CD4-positive, alpha-beta T cell treated with Interferon gamma for 1 hour (primary cell): ENCODE measurements around the gene TYW1B.
A peak's percentile ranks its signal among the peaks of the same experiment; 100 is the strongest.
"Not testable (repeated sequence)": the region's sequence is repeated elsewhere in the genome, so short reads cannot be mapped to it uniquely, and the experiment has no call there.

ENCODE experiments used
- DNase-seq: peaks from one replicate; pipeline ENCODE4 v3.0.0-alpha.2; 2020

Gene TYW1B

DNA sequence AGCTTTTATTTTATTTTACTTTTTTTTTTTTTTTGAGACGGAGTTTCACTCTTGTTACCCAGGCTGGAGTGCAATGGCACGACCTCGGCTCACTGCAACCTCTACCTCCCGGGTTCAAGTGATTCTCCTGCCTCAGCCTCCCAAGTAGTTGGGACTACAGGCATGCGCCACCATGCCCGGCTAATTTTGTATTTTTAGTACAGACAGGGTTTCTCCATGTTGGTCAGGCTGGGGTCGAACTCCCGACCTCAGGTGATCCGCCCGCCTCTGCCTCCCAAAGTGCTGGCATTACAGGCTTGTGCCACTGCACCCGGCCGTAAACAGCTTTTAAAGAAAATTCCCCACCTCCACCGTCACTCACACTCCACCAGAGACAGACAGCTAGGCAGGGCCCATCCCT, 19.5 kb downstream of the TYW1B start:
- not testable (repeated sequence) for DNase-seq

DNA sequence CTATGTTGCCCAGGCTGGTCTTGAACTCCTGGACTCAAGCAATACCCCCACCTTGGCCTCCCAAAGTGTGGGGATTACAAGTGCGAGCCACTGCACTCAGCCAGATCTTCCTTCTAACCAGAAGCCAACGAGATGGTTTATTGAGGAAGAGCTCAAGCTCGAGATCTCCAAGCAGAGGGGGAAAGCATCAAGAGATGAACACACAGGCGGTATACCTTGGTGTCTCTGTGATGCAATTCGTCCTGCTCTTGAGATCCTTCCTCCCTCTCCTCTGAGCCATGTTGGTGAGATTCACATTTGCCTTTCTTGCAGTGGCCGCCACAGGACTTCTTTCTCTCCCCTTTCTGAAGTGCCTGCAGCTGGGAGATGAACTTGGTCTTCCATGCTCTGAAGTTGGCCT, 21.1 kb downstream of the TYW1B start:
- DNase-seq: not testable (repeated sequence)

DNA sequence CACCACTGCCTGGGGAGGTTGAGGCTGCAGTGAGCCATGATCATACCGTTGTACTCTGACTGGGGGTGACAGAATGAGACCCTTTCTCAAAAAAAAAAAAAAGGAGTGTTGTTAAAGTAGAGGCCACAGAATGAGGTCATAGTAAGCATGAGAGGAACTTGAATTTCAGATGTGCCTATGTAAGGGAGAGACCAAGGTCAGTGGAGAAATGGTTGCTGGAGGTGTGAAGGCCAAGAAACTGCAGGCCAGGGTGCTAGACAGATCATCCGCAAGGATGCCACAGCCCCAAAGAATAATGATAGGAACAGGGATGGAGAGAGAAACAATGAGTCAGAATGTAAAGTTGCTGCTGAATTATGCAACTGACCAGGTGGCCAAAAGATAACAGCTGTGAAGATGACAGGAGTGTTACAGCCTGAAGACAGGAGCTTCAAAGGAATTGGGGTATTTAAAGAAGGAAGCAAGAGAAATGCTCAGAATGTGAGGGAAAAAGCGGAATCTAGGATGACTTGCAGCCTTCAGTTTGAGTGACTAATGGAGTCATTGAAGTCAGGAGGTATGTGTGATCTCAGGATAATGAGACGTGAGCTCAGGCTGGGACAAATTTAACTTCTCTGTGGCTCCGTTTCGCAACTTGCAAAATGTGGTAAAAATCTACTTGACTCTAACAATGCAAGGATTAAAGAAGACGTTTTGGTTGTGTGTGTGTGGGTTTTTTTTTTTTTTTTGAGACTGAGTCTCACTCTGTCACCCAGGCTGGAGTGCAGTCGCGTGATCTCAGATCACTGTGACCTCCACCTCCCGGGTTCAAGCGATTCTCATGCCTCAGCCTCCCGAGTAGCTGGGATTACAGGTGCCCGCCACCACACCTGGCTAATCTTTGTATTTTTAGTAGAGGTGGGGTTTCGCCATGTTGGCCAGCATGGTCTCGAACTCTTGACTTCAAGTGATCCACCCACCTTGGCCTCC, 22.2 kb downstream of the TYW1B start:
- peak; percentile 36 for DNase-seq

DNA sequence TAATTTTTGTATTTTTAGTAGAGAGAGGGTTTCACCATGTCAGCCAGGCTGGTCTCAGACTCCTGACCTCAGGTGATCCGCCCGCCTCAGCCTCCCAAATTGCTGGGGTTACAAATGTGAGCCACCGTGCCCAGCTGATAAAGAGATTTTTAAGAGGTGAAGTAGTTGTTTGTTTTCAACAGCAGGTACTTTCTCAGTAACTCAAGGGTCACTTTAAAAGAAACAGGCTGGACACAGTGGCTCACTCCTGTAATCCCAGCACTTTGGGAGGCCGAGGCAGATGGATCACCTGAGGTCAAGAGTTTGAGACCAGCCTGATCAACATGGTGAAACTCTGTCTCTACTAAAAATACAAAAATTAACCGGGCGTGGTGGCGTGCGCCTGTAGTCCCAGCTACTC, 24.2 kb downstream of the TYW1B start:
- DNase-seq: not testable (repeated sequence)

DNA sequence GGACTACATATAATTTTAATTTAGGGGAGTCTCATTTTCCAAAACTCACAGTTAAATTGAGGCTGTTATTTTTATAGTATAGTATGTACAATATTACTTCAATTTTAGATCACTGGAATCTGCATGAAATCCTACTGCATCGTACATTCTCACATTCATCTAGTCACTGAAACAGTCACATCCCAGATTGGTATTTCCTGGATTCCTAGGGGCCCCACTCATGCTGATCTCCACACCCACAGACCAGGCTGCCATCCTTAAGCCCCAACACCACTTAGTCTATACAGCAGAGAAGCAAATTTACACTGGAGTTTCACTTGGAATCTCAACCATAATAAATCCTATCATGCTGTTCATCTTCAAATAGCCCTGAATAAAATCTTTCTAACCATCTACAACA, 26.4 kb downstream of the TYW1B start:
- not testable (repeated sequence) for DNase-seq

DNA sequence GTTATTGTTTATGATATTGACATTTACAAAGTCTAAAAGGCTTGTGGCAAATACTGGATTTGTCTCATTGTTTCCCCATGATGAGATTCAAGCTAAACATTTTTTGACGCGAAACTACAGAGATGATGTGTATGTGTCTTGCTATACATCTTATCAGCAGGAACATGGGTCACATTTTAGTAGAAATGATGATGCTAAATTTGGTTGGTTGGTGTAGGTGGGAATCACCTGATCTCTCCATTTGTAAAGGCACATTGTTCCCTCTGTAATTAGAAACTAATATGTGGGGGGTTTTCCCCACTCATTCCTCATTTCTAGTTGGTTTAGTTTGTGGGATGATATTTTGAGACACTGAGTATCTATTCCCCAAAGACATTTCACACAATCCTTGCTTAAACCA, 32.6 kb downstream of the TYW1B start:
- DNase-seq: not testable (repeated sequence)

DNA sequence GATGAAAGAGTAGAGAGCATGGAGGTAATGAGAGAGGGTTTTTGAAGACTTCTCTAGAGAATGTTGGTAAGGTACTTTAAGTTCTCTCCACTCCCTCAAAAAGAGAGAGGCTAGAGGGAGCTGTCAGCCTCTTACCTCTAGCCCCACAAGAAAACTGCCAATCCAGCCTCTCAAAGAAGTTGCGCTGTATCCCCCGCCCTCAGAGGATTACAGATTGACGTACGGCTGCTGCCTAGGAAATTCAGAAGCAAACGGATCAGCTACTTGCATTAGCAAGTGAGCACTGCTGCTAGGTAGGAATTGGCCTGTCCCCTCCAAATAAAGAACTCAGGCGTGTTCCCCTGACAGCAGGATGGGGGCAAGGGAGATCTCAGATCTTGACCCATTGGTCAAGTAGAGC, 34.2 kb downstream of the TYW1B start:
- no peak for DNase-seq

DNA sequence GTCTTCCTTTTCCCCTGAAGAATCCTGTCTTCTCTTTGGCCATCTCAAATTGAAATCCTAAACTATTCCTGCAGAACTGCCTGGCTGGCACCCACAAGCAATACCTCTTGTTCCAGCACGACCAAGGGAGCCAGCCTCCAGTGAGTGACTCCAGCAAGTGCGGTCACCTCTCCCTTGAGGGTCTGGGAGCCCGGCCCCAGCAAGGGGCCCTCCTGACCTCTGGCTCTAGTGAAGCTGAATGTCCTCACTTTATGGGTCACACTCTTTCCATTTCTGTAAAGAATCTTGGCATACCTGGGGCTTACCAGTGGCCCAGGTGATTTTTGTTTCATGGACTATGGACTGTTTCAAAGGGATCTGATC, 37.3 kb downstream of the TYW1B start:
- DNase-seq: not testable (repeated sequence)

DNA sequence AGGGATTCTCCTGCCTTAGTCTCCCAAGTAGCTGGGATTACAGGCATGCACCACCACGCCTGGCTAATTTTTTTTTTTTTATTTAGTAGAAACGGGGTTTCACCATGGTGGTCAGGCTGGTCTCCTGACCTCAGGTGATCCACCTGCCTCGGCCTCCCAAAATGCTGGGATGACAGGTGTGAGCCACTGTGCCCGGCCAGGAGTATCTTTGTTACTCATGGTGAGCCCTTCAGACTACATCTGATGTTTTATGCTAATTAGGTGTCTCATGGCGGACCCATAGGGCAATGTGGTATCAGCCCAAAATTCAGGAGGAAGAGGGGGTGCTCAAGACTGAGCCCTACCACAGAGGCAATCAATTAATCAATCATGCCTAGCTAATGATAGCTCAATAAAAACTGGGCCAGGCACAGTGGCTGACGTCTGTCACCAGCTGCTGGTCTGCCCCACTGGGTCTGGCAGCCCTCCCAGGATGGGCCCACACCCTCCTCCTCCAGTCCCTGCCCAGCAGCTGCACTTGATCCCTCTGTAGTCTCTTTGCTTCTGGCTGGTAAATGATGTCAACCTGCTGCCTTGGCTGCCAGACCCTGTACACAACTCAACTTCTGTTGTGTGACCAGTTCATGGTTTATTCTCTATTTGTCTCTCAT, 37.8 kb downstream of the TYW1B start:
- DNase-seq: not testable (repeated sequence)

DNA sequence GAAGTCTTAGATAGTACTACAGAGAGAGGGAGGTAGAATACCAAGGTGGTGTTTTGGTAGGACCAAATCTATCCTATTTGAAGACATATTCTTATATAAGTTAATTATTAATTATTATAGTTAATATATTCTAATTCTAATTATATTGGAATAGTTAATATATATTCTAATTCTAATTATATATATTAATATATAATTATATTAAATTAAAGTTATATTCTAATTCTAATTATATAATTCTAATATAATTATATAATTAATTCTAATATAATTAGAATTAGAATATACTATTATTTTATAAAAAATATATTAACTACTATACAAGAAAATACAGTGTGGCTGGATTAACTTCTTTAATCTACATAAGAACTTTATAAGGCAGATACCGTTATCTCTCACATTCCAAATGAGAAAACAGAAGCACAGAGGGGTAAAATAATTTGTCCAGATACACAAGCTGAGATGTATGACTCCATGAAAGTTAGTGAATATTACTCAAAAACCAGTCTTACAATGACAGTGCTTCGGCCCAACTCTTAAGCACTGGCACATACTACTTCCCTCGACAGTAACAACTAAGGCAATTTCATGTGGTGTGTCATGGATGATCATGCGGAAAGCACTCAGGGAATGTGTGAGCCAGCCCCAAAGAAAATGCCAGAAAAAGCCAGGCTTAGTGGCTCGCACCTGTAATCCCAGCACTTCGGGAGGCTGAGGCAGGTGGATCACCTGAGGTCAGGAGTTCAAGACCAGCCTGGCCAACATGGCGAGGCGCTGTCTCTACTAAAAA, 42.6 kb downstream of the TYW1B start:
- no peak for DNase-seq

DNA sequence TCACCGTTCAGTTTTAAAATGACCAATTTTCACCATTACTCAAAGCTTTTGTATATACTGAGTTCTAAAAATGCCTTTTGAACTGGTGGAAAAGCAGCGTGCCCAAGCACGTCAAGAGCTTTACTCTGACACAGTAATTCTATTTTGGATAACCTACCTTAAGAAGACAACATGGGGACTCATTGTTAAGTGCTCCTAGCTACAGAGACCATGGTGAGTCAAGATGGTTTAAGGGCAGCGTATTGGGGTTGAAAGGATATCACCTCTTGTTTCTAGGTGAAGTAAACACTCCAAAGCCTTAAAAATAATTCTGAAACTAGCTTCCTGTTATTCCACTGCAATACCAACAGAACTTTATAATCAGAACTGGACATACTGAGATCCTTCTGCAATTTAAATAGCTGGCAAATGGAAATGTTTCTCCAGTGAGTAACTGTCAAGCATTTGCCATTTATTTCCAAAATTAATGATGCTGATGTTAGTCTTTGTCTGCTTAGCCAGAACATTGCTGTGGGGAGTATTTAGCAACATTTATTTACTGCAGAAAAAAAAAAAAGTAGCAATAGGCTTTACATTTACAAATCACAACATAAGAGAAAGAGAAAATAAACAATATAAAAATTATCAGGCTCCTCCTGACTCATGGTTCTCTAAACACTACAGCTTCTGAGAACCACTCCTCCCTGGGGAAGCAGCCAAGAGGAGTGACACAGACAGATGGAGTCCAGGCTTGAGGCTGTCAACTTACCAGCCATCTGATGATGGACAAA, 44.2 kb downstream of the TYW1B start:
- DNase-seq: not testable (repeated sequence)

DNA sequence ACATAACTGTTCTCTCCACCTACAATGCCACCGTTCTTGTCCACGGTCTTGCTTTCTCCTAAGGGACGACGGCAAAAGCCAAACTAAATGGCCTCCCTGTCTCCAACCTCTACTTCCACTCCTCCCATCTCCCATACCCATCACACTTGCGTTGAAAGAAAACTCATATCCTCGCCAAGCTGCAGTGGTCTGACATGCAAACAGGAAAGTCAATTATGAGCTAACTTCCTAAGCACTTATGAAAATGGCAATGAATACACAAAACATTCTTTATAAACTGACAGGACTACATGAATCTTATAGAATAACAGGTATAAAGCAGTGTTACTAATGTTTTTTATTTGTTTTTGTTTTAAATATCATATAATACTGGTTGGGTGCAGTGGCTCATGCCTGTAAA, 46.4 kb downstream of the TYW1B start:
- DNase-seq: no peak

DNA sequence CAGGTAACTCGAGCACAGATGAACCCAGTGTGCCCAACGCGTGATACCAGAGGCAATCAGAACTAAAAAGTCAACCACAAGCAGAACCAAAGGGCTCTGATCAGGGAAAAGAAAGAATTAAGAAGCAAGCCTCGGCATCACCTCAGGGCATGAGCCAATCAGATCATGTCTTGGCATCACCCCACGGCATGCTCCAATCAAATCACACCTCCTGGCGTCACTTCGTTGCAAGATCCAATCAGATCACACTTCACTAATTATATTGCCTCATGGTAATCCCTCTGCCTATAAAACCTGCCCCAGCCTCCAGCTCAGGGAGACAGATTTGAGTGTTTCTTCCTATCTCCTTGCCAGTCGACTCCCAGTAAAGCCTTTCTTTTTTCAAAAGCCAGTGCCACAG, 46.8 kb downstream of the TYW1B start:
- no peak for DNase-seq

DNA sequence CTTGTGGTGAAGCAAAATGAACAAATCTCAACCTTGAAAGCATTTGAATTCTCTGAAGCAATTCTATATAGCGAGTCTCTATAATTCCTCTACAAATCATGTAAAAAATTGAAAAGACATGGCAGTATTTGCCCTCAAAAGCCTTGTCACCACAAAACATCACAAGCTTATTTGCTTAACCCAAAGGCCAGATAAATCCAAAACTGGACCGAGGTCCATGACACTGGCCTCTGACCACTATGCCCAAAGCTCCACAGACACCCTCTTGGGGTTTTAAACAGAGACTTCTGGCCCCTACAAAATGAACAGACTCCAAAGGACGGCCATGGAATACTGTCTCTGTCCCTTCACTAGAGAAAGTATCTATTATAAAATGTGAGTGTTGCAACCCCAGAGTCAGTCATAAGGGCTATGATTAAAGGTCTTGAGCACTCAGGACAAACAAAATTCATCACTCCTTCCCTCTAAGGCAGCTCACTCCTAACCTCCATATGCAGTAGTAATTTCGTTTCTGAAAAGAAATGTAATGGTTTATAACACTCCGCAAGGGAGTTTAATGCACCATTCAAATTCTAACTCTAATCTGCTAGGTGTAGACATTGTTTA, 47.6 kb downstream of the TYW1B start:
- not testable (repeated sequence) for DNase-seq

DNA sequence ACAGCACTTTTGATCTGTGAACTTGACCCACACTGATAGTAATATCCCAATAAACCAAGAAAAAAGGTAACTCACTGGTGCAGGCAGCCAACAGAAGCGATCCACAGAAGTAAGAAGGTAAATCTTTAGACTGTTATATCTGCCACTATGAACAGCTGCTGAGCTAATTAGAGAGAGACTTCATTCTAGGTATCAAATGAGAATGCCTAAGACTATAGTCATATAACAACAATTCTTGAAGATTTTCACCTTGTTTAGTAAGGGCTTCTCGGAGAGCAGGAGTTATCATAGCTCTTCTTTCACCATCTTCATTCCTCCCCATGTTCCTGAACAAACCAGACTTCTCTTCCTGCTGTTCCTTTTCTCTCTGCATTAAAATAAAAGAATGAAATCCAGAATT, 50.8 kb downstream of the TYW1B start:
- DNase-seq: not testable (repeated sequence)

DNA sequence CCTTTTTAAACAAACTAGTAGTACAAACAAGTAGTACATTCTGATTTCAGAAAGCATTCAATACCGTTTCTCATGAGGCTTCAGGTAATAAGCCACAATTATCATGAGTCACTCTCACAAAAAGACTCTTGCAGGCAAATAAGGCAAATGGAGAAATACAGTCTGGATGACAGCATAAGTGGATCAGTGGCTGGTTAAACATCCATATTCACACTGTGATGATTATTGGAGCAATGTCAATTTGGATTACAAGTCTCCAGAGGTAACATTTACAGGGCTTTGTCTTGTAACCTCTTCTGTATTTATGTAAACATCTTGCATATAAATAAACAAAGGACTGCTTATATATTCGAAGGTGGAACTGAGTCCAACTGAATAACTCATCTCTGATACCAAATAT, 55.4 kb downstream of the TYW1B start:
- DNase-seq: not testable (repeated sequence)

DNA sequence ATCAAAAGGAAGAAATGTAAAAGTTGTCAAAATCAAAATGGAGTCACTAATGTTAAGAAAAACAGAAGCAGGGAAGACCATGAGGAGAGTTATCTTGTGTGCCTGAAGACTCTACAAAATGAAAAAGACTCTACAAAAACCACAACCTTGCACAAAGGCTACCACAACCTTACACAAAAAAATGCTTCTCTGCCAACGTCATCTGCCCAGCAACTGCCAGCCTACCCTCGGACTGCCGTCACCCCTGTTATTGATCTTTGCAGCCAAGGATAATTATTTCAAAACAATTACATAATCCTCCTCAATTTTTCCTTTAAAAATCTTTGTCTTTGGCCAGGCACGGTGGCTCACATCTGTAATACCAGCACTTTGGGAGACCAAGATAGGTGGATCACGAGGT, 61.0 kb downstream of the TYW1B start:
- not testable (repeated sequence) for DNase-seq

DNA sequence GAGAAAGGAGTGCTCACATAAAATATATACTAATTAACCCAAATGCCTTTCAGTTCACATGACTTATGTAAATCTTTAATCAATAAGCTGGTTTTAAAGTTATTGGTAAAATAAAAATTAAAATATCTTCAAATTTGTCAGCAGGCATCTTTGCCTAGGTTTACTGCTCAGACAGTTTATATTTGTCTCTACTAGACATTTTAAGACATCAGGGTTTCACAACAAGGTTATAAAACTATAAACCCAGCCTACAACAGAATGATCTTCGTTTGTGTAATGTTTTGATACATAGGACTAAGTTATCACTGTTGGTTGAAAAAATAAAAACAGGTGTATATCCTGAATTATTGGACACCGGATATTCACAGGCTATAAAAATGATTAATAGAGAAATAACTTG, 67.4 kb downstream of the TYW1B start:
- DNase-seq: no peak

DNA sequence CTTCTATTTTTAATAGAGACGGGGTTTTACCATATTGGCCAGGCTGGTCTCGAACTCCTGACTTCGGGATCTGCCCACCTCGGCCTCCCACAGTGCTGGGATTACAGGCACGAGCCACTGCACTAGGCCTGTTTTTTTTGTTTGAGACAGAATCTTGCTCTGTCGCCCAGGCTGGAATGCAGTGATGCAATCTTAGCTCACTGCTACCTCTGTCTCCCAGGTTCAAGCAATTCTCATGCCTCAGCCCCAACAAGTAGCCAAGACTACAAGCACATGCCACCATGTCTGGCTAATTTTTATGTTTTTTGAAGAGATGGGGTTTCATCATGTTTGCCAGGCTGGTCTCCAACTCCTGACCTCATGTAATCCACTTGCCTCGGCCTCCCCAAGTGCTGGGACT, 73.7 kb downstream of the TYW1B start:
- no peak for DNase-seq

DNA sequence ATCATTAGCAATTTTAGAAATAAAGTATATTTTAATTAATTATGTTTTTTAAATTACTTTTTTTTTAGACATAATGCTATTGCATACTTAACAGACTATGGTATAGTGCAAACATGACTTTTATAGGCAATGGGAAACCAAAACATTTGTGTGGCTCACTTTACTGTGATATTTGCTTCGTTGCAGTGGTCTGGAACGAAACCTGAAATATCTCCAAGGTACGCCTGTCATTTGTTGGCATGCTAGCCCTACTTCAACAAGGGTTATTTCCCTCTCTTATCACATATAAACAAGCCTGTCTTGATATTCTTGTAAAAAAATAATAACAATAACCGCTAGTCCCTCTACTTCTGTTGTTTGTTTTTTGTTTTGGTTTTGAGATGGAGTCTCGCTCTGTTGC, 74.2 kb downstream of the TYW1B start:
- no peak for DNase-seq

DNA sequence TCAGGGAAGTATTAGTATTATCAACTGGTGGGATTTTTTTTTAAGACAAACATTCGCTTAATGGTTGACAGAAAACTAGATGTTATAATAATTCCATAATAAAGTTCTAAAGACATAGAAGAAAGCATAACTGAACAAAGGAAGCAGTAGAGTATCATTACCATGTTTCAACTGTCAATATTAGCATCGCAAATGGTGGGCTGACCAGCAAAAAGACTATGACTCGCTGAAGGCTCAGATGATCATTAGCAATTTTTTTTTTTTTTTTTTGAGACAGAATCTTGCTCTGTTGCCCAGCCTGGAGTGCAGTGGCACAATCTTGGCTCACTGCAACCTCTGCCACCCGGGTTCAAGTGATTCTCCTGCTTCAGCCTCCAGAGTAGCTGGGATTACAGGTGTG, 74.8 kb downstream of the TYW1B start:
- not testable (repeated sequence) for DNase-seq

DNA sequence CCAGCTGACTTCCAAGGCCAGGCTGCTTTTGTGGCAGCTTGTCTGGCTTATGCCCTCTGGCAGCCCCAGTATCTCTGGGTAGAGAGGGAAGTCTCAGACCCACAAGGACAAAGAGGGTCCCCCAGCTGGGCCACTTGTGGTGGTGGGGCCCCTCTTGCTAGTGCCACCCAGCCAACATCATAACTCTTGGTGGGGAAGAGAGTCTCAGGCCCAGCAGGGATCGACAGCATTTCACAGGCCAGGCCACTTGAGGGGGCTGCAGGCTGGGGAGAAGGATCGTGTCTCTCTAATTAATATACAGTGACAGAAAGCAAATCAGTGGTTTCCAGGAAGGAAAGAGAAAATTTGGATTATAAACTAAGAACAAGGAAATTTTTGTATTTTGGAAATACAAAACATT, 76.0 kb downstream of the TYW1B start:
- DNase-seq: no peak
